GM18873 (cell line): ENCODE results near the gene PCBP4.

Experiments used
- ATAC-seq: cut with Tn5 transposase; IDR thresholded peaks from one replicate; pipeline ENCODE4 v1.9.1; 2021; ENCODE audit warnings: mild to moderate bottlenecking, moderate library complexity, moderate number of reproducible peaks; ENCODE audit not compliant: unreplicated experiment, low FRiP score

Gene PCBP4

DNA sequence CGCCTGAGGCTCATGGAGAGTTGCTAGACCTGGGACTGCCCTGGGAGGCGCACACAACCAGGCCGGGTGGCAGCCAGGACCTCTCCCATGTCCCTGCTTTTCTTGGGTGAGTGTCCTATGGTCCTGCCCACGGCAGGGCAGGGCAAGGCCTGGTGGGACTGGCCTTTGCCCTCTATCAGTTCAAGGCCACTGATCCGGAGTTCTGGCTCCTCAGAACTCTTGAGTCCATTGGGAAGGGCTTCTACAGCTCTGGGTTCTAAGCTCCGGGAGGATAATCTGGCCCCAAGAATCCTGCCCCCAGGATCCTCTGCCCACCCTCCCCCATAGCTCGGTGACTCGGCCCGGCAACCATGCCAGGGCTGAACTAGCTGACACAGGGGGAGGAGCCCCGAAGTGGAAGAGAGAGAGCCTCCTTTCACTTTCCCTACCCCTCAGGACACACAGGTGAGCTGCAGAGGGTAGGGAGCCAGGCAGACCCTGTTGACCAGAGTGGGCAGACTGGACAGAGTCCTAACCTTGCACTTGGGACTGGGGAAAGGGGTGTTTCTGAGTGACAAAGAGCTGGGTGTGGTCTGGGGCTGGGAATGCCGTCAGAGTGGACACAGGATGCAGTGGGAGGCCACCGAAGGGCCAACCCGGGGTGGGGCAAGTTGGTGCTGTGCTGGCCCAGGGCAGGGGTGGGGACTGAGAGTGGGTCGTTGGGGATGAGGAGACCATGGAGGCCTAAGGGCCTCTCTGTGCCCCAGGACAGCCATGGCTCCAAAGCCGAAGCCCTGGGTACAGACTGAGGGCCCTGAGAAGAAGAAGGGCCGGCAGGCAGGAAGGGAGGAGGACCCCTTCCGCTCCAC, 24.4 kb downstream of the PCBP4 start:
- ATAC-seq = no peak

DNA sequence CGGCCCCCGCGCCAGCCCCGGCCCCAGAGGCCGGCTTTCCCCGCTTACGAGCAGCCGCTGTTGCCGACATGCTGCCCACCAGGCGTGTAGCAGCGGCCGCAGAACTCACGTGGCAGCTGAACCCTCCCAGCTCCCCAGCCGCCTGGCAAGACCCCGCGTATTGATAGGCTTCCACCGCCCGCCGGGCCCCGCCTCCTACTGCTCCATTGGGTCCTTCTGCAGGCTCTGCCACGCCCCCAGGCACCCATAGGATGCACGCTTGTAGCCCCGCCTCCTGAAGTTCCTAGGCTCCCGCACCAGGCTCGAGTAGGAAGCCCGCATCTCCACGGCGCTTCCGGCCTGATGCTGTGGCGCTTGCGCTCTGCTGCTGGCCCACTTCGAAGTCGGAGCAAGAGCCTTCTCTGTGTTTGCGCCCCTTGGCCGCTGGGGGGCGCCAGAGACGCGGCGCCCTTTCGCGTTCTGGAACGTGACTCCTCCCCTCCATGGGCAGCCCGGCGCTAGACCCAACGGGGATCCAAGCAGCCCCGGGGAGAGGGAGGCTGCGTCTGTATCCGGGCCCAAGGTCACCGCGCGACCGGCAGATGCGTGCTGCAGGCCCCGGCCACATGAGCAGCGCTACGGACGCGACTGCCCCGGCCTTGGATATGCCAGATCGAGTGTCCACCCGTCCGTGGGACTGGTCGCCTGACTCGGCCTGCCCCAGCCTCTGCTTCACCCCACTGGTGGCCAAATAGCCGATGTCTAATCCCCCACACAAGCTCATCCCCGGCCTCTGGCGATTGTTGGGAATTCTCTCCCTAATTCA, 25.3 kb downstream of the PCBP4 start, which contains the start of the genes PARP3 and RRP9:
Gene PARP3, plus strand, starts transcription at position 566 of the 805 bp plus-strand sequence. CDS start 993 bp downstream, outside the sequence.
Gene RRP9, minus strand, starts transcription at position 107 of the 805 bp plus-strand sequence. Its CDS starts 37 bp downstream, at position 70.
- peak; percentile 87 for ATAC-seq

DNA sequence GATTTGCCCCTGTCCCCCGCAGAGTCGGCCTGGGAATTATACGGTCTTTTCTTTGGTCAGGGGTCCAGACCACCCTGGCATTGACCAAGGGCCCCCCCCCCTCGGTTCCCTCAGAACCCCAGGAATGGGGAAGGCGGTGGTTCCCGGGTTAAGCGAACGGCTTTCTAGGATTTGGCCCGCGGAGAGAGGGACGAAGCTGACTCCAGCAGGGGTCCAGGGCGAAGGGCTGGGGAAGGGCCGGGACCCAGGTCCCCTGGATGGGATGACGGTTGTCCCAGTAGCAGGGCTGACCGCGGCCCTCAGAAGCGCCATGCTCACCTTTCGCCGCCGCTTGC, 25.8 kb downstream of the PCBP4 start:
- no peak for ATAC-seq

DNA sequence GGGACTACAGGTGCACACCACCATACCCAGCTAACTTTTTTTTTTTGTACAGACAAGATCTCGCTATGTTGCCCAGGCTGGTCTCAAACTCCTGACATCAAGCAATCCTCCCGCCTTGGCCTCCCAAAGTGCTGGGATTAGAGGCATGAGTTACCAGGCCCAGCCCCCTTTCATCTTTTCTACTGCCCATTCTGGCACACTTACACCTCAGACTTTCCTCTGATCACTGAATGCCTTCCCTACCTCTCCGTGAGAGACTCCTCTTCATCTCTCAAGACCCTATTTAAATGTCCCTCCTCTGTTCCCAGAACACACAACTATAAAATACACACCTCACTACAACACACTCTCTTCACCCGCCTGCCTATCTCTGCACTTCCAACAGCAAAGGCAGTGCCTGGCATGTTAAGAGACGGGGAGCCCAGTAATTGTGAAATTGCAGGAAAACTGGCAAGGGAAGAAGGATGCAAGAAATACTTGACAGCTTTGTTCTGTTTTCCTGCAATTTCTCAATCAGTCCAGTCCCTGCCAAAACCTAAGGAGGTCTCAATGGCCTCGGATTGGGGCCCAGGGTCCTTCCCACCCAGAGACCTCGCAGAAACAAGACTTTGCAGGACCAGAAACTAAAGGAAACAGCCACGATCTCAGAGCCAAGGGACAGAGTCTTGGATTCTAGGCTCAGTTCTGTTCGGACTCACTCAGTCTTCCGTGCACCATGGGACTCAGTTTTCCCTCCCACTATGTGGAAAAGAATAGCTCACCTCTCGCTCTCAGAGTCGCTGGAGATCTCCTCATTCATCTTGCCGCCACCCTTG, 26.4 kb downstream of the PCBP4 start:
- ATAC-seq = no peak

DNA sequence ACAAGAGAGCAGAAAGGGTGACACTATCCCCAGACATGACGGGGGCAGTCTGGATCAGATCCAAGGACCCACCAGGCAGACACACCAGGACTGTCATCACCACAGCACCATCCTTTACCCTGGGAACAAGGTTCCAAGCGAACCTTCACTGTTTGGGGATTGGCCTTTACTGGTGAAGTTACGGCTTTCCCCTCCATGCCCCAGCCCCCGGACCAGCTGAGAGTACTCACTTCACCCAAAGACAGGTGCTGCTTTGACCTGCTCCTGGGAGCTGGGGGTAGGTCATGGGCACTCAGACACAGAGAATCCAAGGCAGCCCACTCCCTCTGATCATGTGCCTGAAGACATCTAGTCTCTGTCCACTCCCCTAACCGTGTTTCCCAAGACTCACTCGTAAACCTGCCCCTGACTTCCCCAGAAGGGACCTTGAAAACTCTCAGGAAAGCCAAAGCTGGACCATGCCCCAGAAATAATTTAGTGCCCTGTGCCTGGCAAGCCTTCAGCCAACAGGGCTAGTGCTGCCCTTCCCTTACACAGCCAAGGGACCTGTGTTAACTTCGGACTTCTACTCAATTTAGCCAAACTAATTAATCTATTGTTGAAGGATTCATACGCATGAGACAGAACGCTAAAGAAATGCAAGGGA, 28.4 kb downstream of the PCBP4 start:
- ATAC-seq = no peak

DNA sequence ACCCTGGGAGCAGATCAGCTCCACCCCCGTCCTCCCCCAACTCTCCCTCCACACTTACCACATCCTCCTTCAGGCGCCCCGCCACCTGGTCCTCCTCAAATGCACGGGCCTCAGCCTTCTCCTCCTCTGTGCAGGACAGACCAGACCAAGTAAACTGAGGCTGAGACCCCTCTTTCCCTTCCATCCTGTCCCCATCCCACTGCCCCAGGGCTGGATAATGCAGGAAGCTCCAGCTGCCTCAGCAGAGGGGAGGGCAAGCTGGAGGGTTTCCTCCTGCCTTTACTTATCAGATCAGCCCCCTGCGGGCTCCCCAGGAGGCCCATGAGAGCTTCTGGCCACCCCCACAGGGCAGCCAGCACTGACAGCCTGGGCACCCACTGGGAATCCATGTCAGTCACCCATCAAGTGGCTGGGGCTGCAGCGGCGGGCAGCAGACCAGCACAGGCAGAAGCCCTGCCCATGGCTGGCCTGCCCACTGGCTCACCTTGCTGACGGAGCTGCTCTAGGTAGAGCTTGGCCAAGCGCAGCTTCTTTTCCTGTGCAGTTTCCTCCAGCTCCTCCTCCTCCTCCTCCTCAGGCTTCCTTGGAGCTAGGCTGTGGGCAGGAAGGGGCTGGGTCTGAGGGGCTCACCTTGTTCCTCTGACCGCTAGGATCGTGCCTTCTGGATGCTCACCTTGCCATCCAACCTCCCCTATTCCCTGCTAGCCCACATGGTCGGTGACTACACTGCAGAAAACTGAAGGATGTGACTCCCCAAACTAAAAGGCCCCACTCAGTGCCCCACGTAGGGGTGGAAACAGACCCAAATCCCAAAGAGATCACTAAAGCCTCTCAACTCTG, 29.4 kb downstream of the PCBP4 start:
- no peak for ATAC-seq

DNA sequence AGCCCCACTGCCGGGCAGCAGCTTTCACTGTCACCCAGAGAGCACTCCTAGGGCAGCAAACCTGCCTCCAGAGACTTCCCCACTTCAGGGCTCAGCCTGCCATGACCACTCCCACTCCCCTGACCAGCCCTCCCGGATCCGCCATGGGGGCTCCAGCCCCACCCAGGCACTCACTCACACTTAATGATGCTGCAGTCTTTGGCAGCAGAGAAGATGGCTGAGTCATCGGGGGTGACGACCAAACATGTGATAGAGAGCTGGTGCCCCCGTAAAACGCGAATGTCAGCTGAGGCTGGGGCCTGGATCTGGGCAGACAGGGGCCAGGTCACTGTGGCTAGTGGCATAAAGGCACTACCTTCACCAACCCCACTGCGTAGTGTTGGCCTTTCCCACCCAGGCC, 30.2 kb downstream of the PCBP4 start:
- no peak for ATAC-seq

DNA sequence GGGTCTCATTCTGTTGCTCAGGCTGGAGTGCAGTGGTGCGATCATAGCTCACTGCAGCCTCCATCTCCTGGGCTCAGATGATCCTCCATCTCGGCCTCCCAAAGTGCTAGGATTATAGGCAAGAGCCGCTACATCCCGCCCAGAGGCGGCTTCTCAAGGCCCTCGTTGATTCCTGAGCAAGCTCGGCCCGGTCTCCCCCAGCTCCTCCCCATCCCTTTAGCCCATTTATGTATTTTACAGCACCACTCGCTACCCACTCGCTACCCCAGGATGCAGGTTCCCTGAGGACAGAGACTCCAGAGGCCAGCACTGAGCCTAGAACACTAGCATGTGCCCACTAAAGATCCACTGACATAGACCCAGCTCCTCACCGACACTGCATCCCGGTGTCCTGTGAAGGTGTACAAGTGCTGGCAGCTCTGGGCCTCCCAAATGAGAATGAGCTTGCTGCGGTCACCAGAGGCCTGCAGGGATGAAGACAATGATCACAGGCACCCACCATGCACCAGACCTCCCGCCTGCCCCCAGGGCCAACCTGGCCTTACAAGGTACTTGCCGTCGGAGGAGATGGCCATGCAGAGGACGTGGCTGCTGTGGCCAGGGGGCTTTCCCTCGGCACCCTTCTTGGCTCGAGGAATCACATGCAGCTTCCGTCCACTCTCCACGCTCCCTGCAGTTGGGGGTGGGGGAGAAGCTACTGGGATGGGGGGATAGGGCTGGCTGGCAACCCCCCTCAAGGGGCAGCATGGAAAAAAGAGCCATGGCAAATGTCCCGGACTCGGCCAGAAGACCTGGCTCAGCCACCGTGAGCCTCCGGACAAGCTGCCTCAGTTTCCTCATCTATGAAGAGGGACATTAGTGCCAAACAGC, 31.1 kb downstream of the PCBP4 start:
- ATAC-seq = no peak

DNA sequence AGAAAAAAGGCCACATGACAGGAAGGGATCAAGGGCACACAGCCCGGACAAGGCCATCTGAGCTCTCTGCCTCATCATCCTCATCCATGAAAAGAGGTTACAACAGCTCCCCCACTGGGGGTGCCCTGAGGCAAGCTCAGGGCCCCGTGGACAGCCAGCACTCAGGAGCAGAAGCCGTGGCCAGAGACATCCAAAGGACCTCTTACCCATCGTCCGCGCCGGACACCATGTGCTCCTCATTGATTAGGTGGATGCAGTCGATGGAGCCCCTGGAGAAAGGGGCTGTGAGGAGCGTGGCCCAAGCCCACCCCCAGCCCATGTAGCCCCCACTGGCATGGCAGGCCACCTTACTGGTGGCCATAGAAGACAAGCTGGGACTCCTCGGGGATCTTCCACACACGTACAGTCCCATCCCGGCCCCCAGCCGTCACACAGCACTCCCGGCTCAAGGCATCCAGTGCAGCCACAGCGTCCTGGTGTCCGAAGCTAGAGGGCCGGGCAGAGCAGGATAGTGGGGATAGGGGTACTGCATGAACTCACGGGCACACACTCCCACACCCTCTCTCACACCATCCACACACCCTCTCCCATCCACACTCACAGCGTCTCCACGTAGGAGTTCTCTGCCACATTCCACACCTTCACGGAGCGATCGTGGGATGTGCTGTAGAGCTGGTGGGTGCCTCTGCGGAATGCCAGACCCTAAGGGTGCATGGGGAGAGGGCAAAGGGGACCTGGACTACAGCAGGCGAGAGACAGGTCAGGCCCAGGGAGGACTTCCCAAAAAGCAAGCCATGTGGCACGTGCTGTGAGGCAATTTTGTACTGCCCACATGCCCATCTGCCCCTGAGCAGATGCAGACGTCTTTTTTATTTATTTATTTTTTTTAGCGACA, 32.0 kb downstream of the PCBP4 start:
- ATAC-seq = no peak

DNA sequence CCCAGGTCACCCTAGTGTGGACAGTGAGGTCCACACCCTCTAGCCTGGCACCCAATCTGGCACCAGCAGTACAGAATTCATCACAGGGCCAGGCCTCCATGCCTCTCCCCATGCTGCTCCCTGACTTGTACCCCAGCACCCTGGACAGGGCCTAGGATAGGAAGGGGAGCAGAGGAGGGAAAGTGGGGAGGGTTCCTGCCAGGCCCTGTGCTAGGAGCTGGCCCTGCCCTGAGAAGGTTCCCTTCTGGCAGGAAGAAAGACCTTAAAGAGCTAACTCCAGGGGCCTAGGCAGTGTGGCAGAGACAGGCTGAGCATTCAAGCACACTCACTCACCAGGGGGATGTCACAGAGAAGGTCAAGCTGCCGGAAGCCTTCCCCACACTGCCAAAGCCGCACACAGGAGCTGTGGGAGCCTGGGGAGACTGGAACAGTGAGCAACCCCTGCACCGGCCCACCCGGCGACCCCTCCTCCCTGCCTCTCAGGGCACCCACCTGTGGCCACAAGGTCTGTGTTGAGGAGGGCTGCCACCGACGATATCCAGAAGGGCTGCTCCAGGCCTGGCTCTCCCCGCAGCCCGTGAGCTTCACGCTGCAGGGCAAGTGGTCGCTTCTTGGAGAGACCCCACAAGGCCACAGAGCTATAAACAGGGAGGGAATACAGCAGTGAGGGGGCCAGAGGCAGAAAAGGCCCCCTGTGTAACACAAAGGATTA, 33.0 kb downstream of the PCBP4 start:
- ATAC-seq = no peak

DNA sequence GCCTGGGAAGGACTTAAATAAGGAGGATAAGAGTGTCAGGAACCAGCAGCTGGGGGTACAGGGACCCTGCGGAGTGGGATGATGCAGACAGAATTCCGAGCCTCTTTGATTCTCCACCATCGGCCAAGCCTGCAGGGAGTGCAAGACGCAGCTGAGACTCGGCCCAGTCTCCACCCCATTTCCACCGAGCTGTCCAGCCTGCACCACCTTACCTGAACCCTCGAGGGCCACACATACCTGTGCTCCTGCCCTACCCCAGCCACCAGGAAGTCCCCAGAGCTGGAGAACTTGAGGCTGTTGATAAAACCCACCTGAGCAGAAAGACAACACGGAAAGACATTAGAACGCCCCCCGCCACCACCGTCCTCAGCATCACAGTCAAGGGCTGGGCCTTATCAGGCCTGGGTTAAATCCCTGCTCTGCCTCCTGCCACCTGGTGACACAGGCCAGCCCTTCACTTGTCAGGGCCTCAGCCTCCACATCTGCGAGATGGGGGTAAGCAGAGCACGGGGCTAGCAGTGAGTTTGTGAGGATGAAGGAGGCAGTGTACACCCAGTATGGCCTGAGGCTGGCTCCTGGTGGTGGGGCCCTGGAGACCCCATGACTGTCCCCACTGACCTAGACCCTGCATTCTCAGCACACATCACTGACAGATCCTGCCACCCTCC, 33.6 kb downstream of the PCBP4 start:
- ATAC-seq = no peak

DNA sequence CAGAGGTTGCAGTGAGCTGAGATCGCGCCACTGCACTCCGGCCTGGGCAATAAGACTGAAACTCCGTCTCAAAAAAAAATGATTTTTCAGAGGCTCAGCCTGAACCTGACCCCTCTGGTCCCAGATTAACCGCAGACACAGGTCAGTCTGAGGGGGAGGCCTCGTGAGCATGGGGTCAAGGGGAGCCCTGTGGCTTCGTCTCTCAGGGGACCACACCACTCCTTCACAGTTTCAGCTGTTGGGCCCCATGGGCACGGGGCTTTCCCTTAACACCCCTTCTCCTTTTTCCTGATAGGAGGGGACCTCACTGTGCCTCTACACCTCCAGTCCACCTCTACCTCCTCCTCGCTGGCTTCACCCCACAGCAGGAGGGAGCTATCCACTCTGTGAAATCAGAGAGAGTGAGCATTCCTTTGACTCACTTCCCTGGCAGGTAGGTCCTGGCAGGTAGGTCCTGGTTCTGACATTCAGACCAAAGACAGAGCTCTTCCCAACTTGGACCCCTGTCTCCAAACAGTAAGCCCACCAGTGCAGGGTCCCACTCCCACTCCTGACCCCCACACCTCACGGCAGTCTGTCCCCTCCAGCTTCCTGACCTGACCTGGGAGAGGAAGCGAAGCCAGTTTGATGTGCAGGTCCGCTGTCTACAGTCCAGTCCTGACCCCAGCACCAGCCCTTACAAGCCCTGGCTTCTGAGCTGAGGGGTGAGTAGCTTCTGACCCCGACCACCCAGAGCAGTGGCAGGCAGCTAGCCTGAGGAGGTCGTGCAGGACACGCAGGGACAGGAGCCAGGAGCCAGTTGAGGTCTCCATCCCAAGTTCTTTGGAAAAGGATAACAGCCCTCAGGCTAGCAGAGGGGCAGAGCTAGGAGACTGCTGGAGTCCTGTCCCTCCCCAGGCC, 34.5 kb downstream of the PCBP4 start:
- no peak for ATAC-seq

DNA sequence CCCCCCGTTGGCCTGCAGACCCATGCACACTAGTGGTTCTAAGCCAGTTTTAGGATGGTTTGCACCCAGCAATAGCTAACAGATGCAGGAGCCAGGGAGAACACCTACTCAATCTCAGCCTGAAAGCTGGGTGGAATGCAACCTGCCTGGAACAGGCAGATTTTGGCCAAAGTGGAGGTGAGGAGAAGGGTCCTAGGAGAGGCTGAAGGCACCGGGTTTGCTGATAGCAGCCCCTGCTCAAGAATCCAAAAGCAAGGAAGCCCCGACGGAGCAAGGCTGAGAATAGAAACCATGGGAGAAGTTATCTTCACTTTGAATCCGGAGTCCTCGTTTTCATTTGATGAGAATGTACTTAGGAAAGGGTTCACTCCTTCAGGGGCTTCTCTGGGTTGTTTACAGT, 35.5 kb downstream of the PCBP4 start:
- no peak for ATAC-seq

DNA sequence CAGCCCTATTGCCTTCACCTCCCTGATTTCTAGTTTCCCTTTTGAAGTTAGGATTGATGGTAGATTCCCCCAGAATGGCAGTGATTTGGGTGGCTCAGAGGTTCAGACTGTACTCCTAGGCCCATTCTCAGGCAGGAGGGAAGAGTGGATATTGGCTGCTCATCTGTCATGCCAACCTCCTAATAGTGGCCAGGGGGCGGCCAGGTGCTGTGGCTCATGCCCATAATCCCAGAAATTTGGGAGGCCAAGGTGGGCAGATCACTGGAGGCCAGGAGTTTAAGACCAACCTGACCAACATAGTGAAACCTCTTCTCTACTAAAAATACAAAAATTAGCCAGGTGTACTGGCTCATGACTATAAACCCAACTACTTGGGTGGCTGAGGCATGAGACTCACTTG, 36.8 kb downstream of the PCBP4 start:
- ATAC-seq = no peak

DNA sequence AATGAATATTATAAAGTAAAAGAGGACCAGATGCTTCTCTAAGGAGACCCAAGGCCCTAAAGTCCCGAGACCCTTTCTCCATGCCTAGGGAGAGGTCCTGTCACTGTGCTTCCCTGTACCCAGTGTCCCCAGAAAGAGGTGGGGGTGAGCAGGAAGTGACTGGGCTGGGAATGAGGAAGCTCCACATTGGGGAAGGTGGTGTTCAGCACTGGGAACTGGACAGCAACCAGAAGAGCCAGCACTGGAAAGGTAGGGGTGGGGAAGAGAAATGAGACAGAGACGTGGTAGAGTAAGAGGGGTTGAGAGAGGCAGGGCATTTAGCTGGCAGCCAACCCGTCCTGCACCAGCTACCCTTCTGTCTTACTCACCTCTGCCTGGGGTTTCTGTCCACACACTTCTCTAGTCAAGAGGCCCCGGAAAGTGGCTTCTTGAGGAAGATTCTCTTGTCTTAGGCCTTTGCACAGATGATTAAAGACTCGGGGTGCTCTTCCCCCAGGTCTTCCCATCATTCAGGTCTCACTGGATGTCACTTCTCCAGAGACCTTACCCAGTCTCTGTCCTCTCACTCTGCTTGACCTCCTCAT, 37.7 kb downstream of the PCBP4 start:
- no peak for ATAC-seq
